ENCODE measurements around the gene ETV6.

GRCh38 chr12:11822081-11822834, 172.8 kb downstream of the ETV6 start:
- TF ChIP-seq, protein P1, sequence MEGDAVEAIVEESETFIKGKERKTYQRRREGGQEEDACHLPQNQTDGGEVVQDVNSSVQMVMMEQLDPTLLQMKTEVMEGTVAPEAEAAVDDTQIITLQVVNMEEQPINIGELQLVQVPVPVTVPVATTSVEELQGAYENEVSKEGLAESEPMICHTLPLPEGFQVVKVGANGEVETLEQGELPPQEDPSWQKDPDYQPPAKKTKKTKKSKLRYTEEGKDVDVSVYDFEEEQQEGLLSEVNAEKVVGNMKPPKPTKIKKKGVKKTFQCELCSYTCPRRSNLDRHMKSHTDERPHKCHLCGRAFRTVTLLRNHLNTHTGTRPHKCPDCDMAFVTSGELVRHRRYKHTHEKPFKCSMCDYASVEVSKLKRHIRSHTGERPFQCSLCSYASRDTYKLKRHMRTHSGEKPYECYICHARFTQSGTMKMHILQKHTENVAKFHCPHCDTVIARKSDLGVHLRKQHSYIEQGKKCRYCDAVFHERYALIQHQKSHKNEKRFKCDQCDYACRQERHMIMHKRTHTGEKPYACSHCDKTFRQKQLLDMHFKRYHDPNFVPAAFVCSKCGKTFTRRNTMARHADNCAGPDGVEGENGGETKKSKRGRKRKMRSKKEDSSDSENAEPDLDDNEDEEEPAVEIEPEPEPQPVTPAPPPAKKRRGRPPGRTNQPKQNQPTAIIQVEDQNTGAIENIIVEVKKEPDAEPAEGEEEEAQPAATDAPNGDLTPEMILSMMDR (conservative IDR thresholded peaks at IDR 0.05 in 1 of 2, IDR thresholded peaks at IDR 0.05 in 1 of 2; ENCODE audit: extremely low read depth in 1 of 2, insufficient read depth in 1 of 2, low read depth in 1 of 2, low read length in 2 of 2) = no peak
- no peak for TF ChIP-seq EZH2 (IDR thresholded peaks at IDR 0.05; ENCODE audit: borderline replicate concordance, low read length)

All from mammary epithelial cell (primary cell).